GM23338 (cell line): Measurements from ENCODE around the gene SLC17A5. TPM values are rescaled to one million over a fixed set of nuclear protein-coding genes. Genes with fewer than 3 reads are reported as not detected.

ENCODE experiments used
- ATAC-seq: fragments of 200-7000 bp; cut with Tn5 transposase; 3 replicates; pipeline ENCODE4 v1.9.1; 2020
- DNase-seq: peaks from one replicate; pipeline ENCODE4 v3.0.0-alpha.2; 2015; ENCODE audit warnings: low spot score
- H2AFZ ChIP-seq: fragments of 200-600 bp; sonication (generic); 2 replicates; pipeline ENCODE4 v1.8.0; 2016; ENCODE audit warnings: antibody characterized with exemption, mild to moderate bottlenecking, moderate library complexity
- H3F3A ChIP-seq: fragments of 200-600 bp; sonication (generic); replicated peaks from 2 replicates; pipeline ENCODE4 v1.8.0; 2017; ENCODE audit warnings: antibody characterized with exemption, mixed run types, low read depth
- H3K27ac ChIP-seq: fragments of 200-600 bp; sonication (generic); 2 replicates; pipeline ENCODE4 v1.6.1; 2016; ENCODE audit warnings: low read depth
- H3K27me3 ChIP-seq: fragments of 200-600 bp; sonication (generic); 2 replicates; pipeline ENCODE4 v1.8.0; 2016; ENCODE audit warnings: mild to moderate bottlenecking, mixed run types, moderate library complexity; ENCODE audit not compliant: insufficient read depth
- H3K36me3 ChIP-seq: fragments of 200-600 bp; sonication (generic); 2 replicates; pipeline ENCODE4 v1.8.0; 2016; ENCODE audit warnings: mild to moderate bottlenecking; ENCODE audit not compliant: insufficient read depth
- H3K4me1 ChIP-seq: fragments of 200-600 bp; sonication (generic); 2 replicates; pipeline ENCODE4 v1.8.0; 2016; ENCODE audit warnings: mild to moderate bottlenecking, moderate library complexity; ENCODE audit not compliant: insufficient read depth
- H3K4me2 ChIP-seq: fragments of 200-600 bp; sonication (generic); 2 replicates; pipeline ENCODE4 v1.7.1; 2017; ENCODE audit warnings: mixed run types
- H3K4me3 ChIP-seq: fragments of 200-600 bp; sonication (generic); 2 replicates; pipeline ENCODE4 v1.6.1; 2016; ENCODE audit warnings: mixed run types
- H3K79me2 ChIP-seq: fragments of 200-600 bp; sonication (generic); replicated peaks from 2 replicates; pipeline ENCODE4 v1.8.0; 2017; ENCODE audit warnings: mild to moderate bottlenecking; ENCODE audit not compliant: insufficient read depth
- H3K9me2 ChIP-seq: fragments of 200-600 bp; sonication (generic); 2 replicates; pipeline ENCODE4 v1.8.0; 2017; ENCODE audit not compliant: insufficient read depth
- H4K20me1 ChIP-seq: fragments of 200-600 bp; sonication (generic); replicated peaks from 2 replicates; pipeline ENCODE4 v1.8.0; 2017; ENCODE audit warnings: mild to moderate bottlenecking; ENCODE audit not compliant: insufficient read depth
- H3K27ac Mint-ChIP-seq: 2 replicates; pipeline ENCODE4 v1.8.0; 2020; ENCODE audit warnings: inconsistent platforms, mild to moderate bottlenecking, moderate library complexity, mixed read lengths
- H3K27me3 Mint-ChIP-seq: 3 replicates; pipeline ENCODE4 v1.8.0; 2022; ENCODE audit warnings: low read depth, mild to moderate bottlenecking, moderate library complexity, mixed read lengths, inconsistent platforms; ENCODE audit not compliant: insufficient read depth, poor library complexity
- H3K36me3 Mint-ChIP-seq: 3 replicates; pipeline ENCODE4 v1.8.0; 2021; ENCODE audit warnings: low read depth, mild to moderate bottlenecking, inconsistent platforms, moderate library complexity, mixed read lengths
- H3K4me1 Mint-ChIP-seq: 3 replicates; pipeline ENCODE4 v1.8.0; 2020; ENCODE audit warnings: mild to moderate bottlenecking, inconsistent platforms, mixed read lengths
- H3K4me3 Mint-ChIP-seq: 3 replicates; pipeline ENCODE4 v1.8.0; 2021; ENCODE audit warnings: moderate library complexity, mild to moderate bottlenecking, inconsistent platforms, mixed read lengths
- H3K9me3 Mint-ChIP-seq: 3 replicates; pipeline ENCODE4 v1.8.0; 2020; ENCODE audit warnings: moderate library complexity, mild to moderate bottlenecking, inconsistent platforms, mixed read lengths
- EZH2 ChIP-seq: fragments of 200-600 bp; sonication (generic); IDR thresholded peaks from one replicate; pipeline ENCODE4 v1.8.0; 2017; ENCODE audit warnings: antibody characterized with exemption, mild to moderate bottlenecking, low read depth; ENCODE audit not compliant: unreplicated experiment
- ZNF114 ChIP-seq: fragments of 250-450 bp; sonication (Bioruptor Pico); IDR thresholded peaks from 2 replicates; pipeline ENCODE4 v1.5.0; 2020; ENCODE audit warnings: mild to moderate bottlenecking, moderate library complexity
- ZNF462 ChIP-seq: fragments of 250-450 bp; sonication (Bioruptor Pico); IDR thresholded peaks from 2 replicates; pipeline ENCODE4 v1.5.0; 2020; ENCODE audit warnings: mild to moderate bottlenecking, moderate library complexity
- polyA plus RNA-seq: library from polyadenylated mRNA; unstranded; fragments of >200 nt; fragmentation: Nextera tagmentation; extraction: Ambion mirVana; gene quantifications from 2 replicates; pipeline ENCODE4 v1.2.1, GENCODE V29; 2016
- total RNA-seq: library from RNA; depleted of rRNA; stranded (reverse); fragments of >200 nt; shearing (Covaris generic); gene quantifications from 2 replicates; pipeline ENCODE4 v1.2.3, GENCODE V29; 2014

Gene SLC17A5
- total and polyA plus RNA-seq, 2 experiments from 2014 or later: 9.2 to 17.7 TPM

GRCh38 chr6:73696966-73697655 is 43.3 kb upstream of the SLC17A5 start:
- Histone ChIP-seq H3K4me3 (peak overlapping the region; percentile 69; the same call in 1 of the 2 replicates), H3K79me2 (no peaks in the 10 kb centered on the region), H2AFZ (peak overlapping the region; percentile 87), H4K20me1 (no peaks in the 10 kb centered on the region), H3K27ac (no peak overlapping the region), H3K4me2 (peak overlapping the region; percentile 81), H3K36me3 (no peaks in the 10 kb centered on the region), H3K27me3 (peaks cover 13% of the 10 kb centered on the region), H3K4me1 (peaks cover 16% of the 10 kb centered on the region), H3K9me2 (no peaks in the 10 kb centered on the region; the same call in 1 of the 2 replicates), H3F3A (no peaks in the 10 kb centered on the region)
- peak; percentile 38 for ATAC-seq
- DNase-seq: peak; percentile 37
- H3K9me3 Mint-ChIP-seq: peaks cover 7% of the 10 kb centered on the region; the same call in 2 of the 3 replicates
- peaks cover 23% of the 10 kb centered on the region for H3K4me1 Mint-ChIP-seq
- TF ChIP-seq ZNF114 (CRISPR knock-in tag) (no peak), EZH2 (no peak), ZNF462 (CRISPR knock-in tag) (no peak)
- peaks cover 7% of the 10 kb centered on the region; the same call in 1 of the 3 replicates for H3K36me3 Mint-ChIP-seq
- peaks cover 11% of the 10 kb centered on the region for H3K27me3 Mint-ChIP-seq
- H3K4me3 Mint-ChIP-seq: peak overlapping the region; percentile 74
- no peak overlapping the region for H3K27ac Mint-ChIP-seq
